ENCODE measurements around the gene PPARD.
"Not testable (repeated sequence)": the region's sequence is repeated elsewhere in the genome, so short reads cannot be mapped to it uniquely, and the experiment has no call there.

Gene PPARD

DNA sequence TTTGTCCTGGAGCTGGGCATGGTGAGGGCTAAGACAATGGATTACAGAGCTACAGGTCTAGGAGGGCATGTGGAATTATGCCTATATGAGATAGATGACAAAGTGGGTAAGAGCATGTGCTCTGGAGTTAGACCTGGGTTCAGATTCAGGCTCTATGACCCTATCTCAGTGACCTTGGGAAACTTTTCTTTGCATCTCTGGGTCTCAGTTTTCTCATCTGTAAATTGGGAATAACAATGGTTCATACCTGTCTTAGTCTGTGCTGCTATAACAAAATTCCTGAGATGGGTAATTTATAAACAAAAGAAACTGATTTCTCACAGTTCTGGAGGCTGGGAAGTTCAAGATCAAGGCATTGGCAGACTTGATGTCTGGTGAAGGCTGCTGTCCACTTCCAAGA lies 30.3 kb downstream of the PPARD start:
- Mint-ChIP-seq H3K4me3 (no peak overlapping the region), H3K27me3 (ENCODE audit: low read depth) (no peaks in the 10 kb centered on the region), H3K36me3 (ENCODE audit: low read depth) (peaks cover 20% of the 10 kb centered on the region), H3K4me1 (ENCODE audit: low read depth) (peaks cover 42% of the 10 kb centered on the region), H3K9me3 (no peaks in the 10 kb centered on the region), H3K27ac (no peak overlapping the region)

DNA sequence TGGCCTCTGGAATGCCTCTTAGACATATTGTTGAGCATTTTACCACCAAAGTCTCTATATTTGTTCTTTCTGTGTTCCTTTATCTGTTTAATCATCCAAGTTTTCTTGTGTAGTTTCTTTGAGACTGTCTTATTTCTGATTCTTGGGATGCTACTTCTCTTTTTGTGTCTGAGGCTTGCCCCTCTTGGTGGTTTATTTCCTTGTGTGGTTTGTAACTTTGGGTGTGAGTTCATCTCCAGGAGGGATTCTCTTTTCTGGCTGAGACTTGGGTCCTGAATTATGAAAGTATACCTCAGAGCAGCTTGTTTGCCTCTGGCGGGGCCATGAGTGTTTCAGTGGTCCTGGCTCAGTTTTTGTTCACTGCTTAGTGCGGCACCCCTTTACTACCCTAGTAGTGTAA lies 33.9 kb downstream of the PPARD start:
- Mint-ChIP-seq H3K27me3 (ENCODE audit: low read depth) (no peaks in the 10 kb centered on the region), H3K36me3 (ENCODE audit: low read depth) (peaks cover 13% of the 10 kb centered on the region), H3K4me3 (no peak overlapping the region), H3K9me3 (no peaks in the 10 kb centered on the region), H3K27ac (no peak overlapping the region), H3K4me1 (ENCODE audit: low read depth) (peaks cover 14% of the 10 kb centered on the region)

DNA sequence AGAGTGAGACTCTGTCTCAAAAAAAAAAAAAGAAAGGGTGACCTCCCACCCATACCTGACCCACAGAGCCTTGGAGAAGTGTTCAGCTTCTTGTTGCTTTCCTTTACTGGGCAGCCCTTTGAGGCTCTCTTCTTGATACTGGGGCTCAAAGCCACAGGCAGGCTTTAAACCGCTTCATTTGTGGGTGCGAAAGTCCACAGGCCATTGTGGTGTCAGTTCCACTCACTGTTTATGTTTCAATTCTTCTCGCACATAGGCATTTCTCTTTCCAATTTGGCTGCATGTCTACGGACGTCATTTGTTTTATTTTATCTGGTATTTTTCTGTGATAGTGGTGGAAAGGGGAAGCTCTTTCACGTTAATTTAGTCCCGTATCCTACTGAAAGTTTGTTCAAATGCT lies 34.6 kb downstream of the PPARD start:
- Mint-ChIP-seq H3K9me3 (no peaks in the 10 kb centered on the region), H3K27me3 (ENCODE audit: low read depth) (no peaks in the 10 kb centered on the region), H3K4me1 (ENCODE audit: low read depth) (peaks cover 9% of the 10 kb centered on the region), H3K4me3 (no peak overlapping the region), H3K36me3 (ENCODE audit: low read depth) (peaks cover 11% of the 10 kb centered on the region), H3K27ac (no peak overlapping the region)

DNA sequence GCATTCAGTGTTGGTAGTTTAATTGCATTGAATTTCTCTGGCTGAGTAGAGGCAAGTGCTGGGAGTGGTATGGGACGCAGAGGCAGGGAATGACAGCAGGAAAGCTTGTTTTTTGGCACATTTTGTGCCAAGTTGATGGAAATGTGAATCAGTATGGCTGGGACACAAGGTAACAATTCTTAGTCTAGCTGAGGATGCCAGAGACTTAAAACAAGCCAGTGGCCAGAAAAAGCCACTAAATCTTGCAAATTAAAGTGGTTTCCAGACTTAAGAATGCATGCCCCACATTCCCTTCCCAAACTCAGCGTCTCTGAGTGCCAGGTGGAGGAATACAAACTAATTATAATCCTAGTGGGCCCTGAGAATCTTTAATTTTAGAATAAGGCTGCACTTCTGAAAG lies 35.9 kb downstream of the PPARD start:
- Mint-ChIP-seq H3K27ac (no peak overlapping the region), H3K9me3 (no peaks in the 10 kb centered on the region)

DNA sequence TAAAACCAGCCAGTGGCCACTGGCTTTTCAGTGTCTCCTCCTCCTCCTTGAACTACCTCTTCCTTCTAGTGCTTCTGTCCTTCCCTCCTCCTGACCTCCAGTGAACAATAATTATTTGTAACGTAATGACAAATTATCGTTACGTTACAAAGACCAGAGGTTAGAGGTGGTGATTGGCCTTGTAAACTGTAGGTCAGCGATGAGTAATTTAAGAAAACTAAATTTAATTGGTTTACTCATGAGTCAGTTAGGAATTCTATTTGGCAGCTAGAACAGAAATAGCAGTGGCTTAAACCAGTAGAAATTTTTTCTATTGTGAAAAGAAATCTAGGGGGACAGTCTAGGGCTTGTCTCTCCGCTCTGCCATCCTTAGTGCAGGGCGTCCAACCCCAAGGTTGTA lies 38.8 kb downstream of the PPARD start:
- H3K4me1 Mint-ChIP-seq (ENCODE audit: low read depth), result peaks cover 11% of the 10 kb centered on the region
- no peak overlapping the region for H3K4me3 Mint-ChIP-seq
- H3K27ac Mint-ChIP-seq, result no peak overlapping the region

More for the DNA sequence above, 35.9 kb downstream of the PPARD start:
- Mint-ChIP-seq H3K27me3 (ENCODE audit: low read depth) (no peaks in the 10 kb centered on the region), H3K4me1 (ENCODE audit: low read depth) (peaks cover 9% of the 10 kb centered on the region), H3K4me3 (no peak overlapping the region), H3K36me3 (ENCODE audit: low read depth) (peaks cover 16% of the 10 kb centered on the region)

DNA sequence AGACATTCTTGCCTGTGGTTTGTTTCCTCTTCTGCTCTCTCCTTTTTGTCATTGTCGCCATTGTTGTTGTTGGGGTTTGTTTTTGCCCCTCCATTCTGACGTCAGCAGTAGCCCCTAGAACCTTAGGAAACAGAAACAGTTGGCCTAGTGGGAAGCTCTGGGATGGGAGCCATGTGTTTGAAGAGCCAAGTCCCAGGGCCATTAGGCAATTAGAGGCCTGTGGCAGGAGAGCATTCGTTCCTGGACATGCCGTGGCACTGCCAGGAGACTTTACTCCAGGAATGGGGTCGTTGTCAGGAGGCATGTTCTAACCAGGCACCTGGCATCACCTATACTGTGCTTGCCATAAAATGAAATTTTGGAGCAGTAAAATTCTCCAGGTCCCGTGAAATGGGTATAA lies 39.7 kb downstream of the PPARD start:
- Mint-ChIP-seq H3K36me3 (ENCODE audit: low read depth) (peaks cover 15% of the 10 kb centered on the region), H3K4me1 (ENCODE audit: low read depth) (peaks cover 8% of the 10 kb centered on the region), H3K9me3 (no peaks in the 10 kb centered on the region), H3K27me3 (ENCODE audit: low read depth) (no peaks in the 10 kb centered on the region), H3K27ac (no peak overlapping the region), H3K4me3 (no peak overlapping the region)

More for the DNA sequence above, 38.8 kb downstream of the PPARD start:
- no peaks in the 10 kb centered on the region for H3K27me3 Mint-ChIP-seq (ENCODE audit: low read depth)
- H3K36me3 Mint-ChIP-seq (ENCODE audit: low read depth), result peaks cover 15% of the 10 kb centered on the region
- H3K9me3 Mint-ChIP-seq, result no peaks in the 10 kb centered on the region

DNA sequence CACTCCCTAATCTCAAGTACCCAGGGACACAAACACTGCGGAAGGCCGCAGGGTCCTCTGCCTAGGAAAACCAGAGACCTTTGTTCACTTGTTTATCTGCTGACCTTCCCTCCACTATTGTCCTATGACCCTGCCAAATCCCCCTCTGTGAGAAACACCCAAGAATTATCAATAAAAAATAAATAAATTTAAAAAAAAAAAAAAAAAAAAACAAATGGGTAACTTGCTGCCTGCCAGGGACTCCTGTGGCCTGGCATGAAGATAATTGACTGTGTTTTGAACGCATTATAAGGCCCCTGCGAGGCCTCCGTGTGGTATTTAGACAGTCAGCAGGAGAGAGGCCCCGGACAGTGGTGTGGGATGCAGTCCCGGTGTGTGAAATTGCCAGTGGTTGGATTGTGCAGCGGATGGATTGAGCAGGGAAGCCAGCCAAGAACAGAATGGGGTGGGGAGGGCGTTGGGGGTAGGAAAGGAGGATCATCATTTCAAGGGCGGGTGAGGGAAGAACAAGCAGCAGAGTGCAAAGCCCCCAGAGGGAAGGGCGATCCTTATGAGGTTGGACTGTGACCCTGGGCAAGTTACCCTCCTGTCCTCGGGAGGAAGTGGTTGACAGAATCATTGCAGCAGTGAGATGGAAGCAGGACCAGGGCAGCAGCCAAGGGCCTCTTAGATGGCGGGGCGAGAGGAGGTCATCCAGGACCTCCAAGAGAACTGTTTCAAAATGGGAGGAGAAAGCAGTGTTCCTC lies 43.3 kb downstream of the PPARD start:
- Mint-ChIP-seq H3K27me3 (ENCODE audit: low read depth) (no peaks in the 10 kb centered on the region), H3K9me3 (no peaks in the 10 kb centered on the region), H3K36me3 (ENCODE audit: low read depth) (peaks cover 15% of the 10 kb centered on the region), H3K4me1 (ENCODE audit: low read depth) (peaks cover 10% of the 10 kb centered on the region), H3K27ac (no peak overlapping the region), H3K4me3 (no peak overlapping the region)

DNA sequence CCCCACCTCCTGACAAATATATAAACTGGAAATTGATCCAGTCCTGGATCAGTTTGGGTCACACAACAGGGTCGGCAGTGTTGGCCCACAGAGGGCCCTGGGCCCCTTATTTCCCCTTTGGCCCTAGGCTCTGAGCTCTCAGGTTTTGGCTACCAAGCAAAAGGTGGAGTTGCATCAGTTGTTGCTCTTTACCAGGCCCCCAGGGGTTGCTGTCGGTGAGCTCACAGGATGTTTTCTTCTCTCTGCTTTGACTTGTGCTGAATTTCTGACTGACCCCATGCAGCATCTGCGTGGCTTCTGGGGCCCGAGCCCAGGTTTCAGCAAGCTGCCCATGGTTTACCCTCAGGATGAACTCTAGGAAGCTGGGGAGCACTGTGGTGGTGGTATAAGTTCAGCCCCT lies 44.6 kb downstream of the PPARD start:
- H3K4me3 Mint-ChIP-seq, result no peak overlapping the region
- H3K27me3 Mint-ChIP-seq (ENCODE audit: low read depth), result no peaks in the 10 kb centered on the region
- peaks cover 17% of the 10 kb centered on the region for H3K4me1 Mint-ChIP-seq (ENCODE audit: low read depth)
- H3K9me3 Mint-ChIP-seq, result no peaks in the 10 kb centered on the region
- no peak overlapping the region for H3K27ac Mint-ChIP-seq
- peaks cover 9% of the 10 kb centered on the region for H3K36me3 Mint-ChIP-seq (ENCODE audit: low read depth)

DNA sequence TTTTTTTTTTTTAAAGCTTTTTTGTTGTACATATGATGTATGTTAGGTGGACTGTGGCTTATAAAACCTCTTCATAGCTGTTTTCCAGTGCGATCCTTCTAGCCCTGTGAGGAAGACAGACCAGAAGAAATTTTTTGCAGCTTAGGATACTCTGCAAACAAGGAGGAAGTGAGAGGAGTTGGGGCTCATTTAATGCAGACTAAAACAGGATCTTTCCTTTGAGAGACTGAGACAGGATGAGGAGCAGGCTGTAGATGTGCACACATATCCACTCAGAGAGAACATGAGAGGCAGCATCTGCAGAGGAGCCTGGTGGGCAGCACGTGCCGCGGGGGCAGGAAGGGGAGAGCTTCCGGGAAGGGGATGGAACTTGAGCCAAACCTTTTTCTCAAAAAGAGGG lies 45.7 kb downstream of the PPARD start:
- H3K4me1 Mint-ChIP-seq (ENCODE audit: low read depth), result peaks cover 23% of the 10 kb centered on the region
- H3K9me3 Mint-ChIP-seq, result no peaks in the 10 kb centered on the region

DNA sequence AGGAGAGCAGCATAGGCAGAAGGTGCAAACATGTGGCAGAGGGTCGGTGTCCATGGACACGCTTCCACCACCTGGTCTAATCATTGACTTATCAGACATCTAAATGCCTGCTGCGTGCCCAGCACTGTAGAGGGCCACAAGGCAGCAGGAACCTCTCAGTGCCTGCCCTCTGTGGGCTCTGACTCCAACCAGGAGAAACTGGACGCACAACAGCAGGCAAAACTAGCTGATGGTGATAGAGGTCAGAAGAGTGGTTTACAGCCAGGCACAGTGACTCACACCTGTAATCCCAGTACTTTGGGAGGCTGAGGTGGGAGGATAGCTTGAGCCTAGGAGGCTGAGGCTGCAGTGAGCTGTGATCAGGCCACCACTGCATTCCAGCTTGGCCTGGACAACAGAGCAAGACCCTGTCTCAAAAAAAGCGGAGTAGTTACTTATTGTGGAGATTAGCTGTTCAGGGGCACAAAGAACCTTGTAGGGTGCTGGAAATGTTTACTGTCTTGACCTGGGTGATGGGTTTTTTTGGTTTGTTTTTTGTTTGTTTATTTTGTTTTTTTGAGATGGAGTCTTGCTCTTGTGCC lies 46.5 kb downstream of the PPARD start:
- H3K4me1 Mint-ChIP-seq (ENCODE audit: low read depth), result peaks cover 30% of the 10 kb centered on the region

More for the DNA sequence above, 45.7 kb downstream of the PPARD start:
- Mint-ChIP-seq H3K27ac (no peak overlapping the region), H3K27me3 (ENCODE audit: low read depth) (no peaks in the 10 kb centered on the region), H3K36me3 (ENCODE audit: low read depth) (peaks cover 6% of the 10 kb centered on the region), H3K4me3 (no peak overlapping the region)

DNA sequence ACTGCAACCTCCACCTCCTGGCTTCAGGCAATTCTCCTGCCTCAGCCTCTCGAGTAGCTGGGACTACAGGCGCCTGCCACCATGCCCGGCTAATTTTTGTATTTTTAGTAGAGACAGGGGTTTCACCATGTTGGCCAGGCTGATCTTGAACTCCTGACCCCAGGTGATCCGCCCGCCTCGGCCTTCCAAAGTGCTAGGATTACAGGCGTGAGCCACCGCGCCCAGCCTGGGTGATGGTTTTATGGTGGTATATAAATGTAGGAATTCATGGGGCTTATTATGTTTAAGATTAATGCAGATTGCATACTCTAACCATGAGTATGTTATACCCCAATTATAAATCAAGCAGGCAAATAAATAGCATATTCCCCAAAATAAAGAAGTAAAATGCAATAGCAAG lies 47.0 kb downstream of the PPARD start:
- H3K9me3 Mint-ChIP-seq; H3K4me3 Mint-ChIP-seq; H3K27me3 Mint-ChIP-seq (ENCODE audit: low read depth); H3K36me3 Mint-ChIP-seq (ENCODE audit: low read depth): not testable (repeated sequence)
- Mint-ChIP-seq H3K4me1 (ENCODE audit: low read depth) (peaks cover 34% of the 10 kb centered on the region), H3K27ac (peak overlapping the region; percentile 42)

More for the DNA sequence above, 46.5 kb downstream of the PPARD start:
- H3K27ac Mint-ChIP-seq, result peak overlapping the region; percentile 42
- no peaks in the 10 kb centered on the region for H3K9me3 Mint-ChIP-seq
- H3K36me3 Mint-ChIP-seq (ENCODE audit: low read depth), result peaks cover 4% of the 10 kb centered on the region
- no peak overlapping the region for H3K4me3 Mint-ChIP-seq
- no peaks in the 10 kb centered on the region for H3K27me3 Mint-ChIP-seq (ENCODE audit: low read depth)

DNA sequence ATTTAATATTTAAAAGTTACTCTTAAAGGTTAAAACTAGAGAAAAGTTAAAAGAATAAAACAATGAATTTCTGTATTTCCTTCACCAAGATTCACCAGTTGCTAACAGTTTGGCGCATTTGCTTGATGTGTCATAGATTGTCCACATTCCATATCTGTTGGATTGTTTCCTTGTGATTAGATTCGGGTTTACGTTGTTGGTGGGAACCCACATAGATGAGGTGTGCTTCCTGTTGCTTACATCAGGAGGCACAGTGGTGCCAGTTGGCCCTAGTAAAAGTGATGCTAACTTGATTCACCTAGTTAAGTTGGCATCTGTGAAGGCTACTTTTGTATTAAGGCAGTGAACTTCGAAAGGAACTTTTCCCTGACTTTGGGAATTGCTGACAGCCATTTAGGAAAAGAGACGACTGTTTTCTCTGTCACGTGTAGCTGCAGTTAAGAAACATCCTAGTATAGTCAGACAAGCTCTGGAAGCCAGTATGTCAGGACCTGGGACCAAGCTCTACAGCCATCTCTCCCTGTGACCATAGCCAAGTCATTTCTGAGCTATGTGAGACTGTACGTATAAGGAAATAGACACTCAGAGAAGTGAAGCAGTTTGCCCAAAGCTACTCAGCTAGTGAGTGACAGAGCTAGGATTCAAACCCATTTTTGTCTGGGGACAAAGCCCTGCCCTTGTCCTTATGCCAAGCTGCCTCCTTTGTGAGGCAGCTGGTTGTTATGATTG lies 49.0 kb downstream of the PPARD start:
- Mint-ChIP-seq H3K27me3 (ENCODE audit: low read depth) (no peaks in the 10 kb centered on the region), H3K4me1 (ENCODE audit: low read depth) (peaks cover 29% of the 10 kb centered on the region), H3K27ac (peak overlapping the region; percentile 31), H3K9me3 (no peaks in the 10 kb centered on the region), H3K4me3 (no peak overlapping the region), H3K36me3 (ENCODE audit: low read depth) (peaks cover 4% of the 10 kb centered on the region)

DNA sequence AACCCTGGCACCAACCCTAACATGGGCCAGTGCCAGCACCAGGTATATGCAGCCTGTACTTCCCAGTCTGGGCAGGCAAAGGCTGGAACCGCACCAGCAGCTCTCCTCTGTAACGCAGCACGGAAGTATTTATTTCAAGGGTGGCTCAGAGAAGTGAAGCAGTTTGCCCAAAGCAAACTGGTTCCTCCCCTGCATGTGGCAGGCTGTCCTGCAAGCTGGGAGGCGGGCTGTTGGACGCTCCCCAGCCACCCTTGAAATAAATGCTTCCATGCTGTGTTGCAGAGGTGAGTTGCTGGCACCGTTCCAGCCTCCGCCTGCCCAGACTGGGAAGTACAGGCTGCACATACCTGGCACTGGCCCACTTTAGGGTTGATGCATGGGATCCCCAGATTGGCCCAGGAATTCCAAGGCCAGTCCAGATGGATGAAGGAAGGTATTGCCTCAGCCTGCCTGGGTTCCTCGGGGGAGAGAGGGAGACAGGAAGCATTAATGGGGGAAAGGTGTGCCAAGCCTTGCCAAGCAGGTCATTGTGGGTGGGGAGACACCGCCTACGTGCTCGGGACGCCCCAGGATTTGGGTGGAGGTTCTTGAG lies 49.8 kb downstream of the PPARD start:
- Mint-ChIP-seq H3K36me3 (ENCODE audit: low read depth) (peaks cover 4% of the 10 kb centered on the region), H3K4me3 (no peak overlapping the region), H3K27me3 (ENCODE audit: low read depth) (no peaks in the 10 kb centered on the region), H3K9me3 (no peaks in the 10 kb centered on the region), H3K27ac (peak overlapping the region; percentile 34), H3K4me1 (ENCODE audit: low read depth) (peaks cover 29% of the 10 kb centered on the region)

DNA sequence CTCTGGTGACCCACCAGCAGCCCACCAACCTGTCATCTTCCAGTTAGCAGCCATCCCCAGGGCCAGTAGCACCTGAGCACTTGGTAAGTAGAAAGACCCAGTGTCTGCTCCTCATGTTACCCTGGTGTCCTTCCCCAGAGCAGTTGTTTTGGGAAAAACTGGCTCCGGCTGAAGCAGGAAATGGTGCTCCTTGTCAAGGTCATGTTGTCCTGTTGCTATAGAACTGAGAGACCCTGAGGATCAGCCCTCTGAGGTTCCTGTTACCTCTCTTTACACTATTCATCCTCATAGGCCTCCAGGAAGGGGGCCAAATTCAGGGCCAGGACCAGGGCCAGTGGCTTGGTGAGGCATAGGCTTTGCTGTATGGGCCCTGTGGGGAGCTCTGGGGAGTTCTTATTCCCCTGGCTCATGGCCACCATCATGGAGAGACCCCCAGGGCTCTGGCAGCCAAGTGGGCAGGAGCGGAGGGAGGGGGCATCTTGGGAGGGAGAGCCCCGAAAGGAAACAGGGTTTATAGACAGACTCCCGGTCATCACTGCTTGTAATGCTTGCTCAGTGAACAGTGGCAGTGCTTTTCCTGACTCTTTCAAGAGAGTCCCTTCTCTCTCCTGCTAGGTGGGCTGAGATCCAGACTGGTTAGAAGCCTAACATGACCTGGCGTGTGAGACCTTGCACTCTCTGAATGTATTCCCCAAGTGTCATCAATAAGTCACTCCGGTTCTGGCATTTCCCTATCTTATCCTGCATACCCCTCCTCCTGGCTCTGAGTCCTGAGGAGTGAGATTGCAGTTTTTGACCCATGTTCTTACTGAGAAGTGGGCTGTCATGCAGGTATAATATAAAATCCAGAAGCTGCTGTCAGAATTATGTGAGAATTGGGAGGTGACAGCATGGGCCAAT lies 50.7 kb downstream of the PPARD start:
- H3K4me1 Mint-ChIP-seq (ENCODE audit: low read depth), result peaks cover 31% of the 10 kb centered on the region
- H3K27ac Mint-ChIP-seq, result peak overlapping the region; percentile 49
- peaks cover 5% of the 10 kb centered on the region for H3K36me3 Mint-ChIP-seq (ENCODE audit: low read depth)
- H3K27me3 Mint-ChIP-seq (ENCODE audit: low read depth), result no peaks in the 10 kb centered on the region
- H3K4me3 Mint-ChIP-seq, result no peak overlapping the region
- H3K9me3 Mint-ChIP-seq, result no peaks in the 10 kb centered on the region
